HepG2 (cell line): Measurements from ENCODE around the gene C2orf81. TPM values are rescaled to one million over a fixed set of nuclear protein-coding genes. Genes with fewer than 3 reads are reported as not detected.

Experiments
- ARID2 ChIP-seq: sonication (generic); formaldehyde crosslinking; IDR thresholded peaks from 2 replicates; pipeline ENCODE4 v1.8.1; 2022; ENCODE audit warnings: mild to moderate bottlenecking, missing genetic modification reagents, borderline replicate concordance
- CEBPB ChIP-seq: IDR thresholded peaks from 2 replicates; pipeline ENCODE4 v1.6.1; 2011; ENCODE audit warnings: low read depth, low read length, improper control_type of control experiment, borderline replicate concordance
- ERF ChIP-seq: IDR thresholded peaks from 2 replicates; pipeline ENCODE4 v1.6.1; 2018; ENCODE audit warnings: missing biosample characterization, missing genetic modification reagents
- MAX ChIP-seq: IDR thresholded peaks from 2 replicates; pipeline ENCODE4 v1.6.1; 2012; ENCODE audit warnings: inconsistent platforms
- NFYC ChIP-seq: IDR thresholded peaks from 2 replicates; pipeline ENCODE4 v1.6.1; 2016; ENCODE audit warnings: missing genetic modification reagents, missing compliant biosample characterization
- PAF1 ChIP-seq: IDR thresholded peaks from 2 replicates; pipeline ENCODE4 v1.6.1; 2016; ENCODE audit warnings: missing genetic modification reagents, missing compliant biosample characterization
- POLR2A ChIP-seq, 2 experiments: IDR thresholded peaks; 2 replicates each; pipeline ENCODE4 v1.6.1; 2011; ENCODE audit warnings: low read depth in 2 of 2, low read length in 2 of 2, mild to moderate bottlenecking in 1 of 2, moderate library complexity in 1 of 2; ENCODE audit not compliant: insufficient read depth in 1 of 2
- POLR2G ChIP-seq: fragments of 200-400 bp; formaldehyde crosslinking; IDR thresholded peaks from 2 replicates; pipeline ENCODE4 v1.6.1; 2018; ENCODE audit warnings: mild to moderate bottlenecking, low read depth, low read length, moderate library complexity
- SMC3 ChIP-seq: IDR thresholded peaks from 2 replicates; pipeline ENCODE4 v1.6.1; 2011; ENCODE audit warnings: low read length, improper control_type of control experiment
- WIZ ChIP-seq: sonication (generic); formaldehyde crosslinking; IDR thresholded peaks from 2 replicates; pipeline ENCODE4 v1.5.1; 2020; ENCODE audit warnings: mild to moderate bottlenecking, missing genetic modification reagents
- ZBTB14 ChIP-seq: sonication (generic); formaldehyde crosslinking; IDR thresholded peaks from 2 replicates; pipeline ENCODE4 v1.4.0; 2020; ENCODE audit warnings: missing genetic modification reagents
- ZFP36 ChIP-seq: fragments of 150-350 bp; IDR thresholded peaks from 2 replicates; pipeline ENCODE4 v1.6.1; 2018; ENCODE audit warnings: borderline replicate concordance, low read length, low read depth; ENCODE audit not compliant: partially characterized antibody
- ZNF296 ChIP-seq: sonication (generic); formaldehyde crosslinking; conservative IDR thresholded peaks from 2 replicates; pipeline ENCODE4 v1.5.0; 2020; ENCODE audit warnings: mild to moderate bottlenecking, missing genetic modification reagents
- ZNF333 ChIP-seq: sonication (generic); formaldehyde crosslinking; IDR thresholded peaks from 2 replicates; pipeline ENCODE4 v1.4.0; 2020; ENCODE audit warnings: mild to moderate bottlenecking, missing genetic modification reagents, borderline replicate concordance
- ZNF629 ChIP-seq: sonication (generic); formaldehyde crosslinking; conservative IDR thresholded peaks from 2 replicates; pipeline ENCODE4 v1.5.0; 2020; ENCODE audit warnings: missing genetic modification reagents
- ZNF816 ChIP-seq: sonication (generic); formaldehyde crosslinking; IDR thresholded peaks from 2 replicates; pipeline ENCODE4 v1.8.0; 2022; ENCODE audit warnings: missing genetic modification reagents, mild to moderate bottlenecking, borderline replicate concordance
- polyA plus RNA-seq, 8 experiments: library from polyadenylated mRNA; depleted of rRNA in 3 of 8; stranded (reverse) in 7 of 8; unstranded in 1 of 8; fragments of >200 nt; fragmentation: Illumina TruSeq in 4 of 8; extraction: Trizol in 4 of 8; gene quantifications; 2 replicates each; pipeline versions ENCODE4 v1.2.1 to v1.2.3, GENCODE V29; 2011 to 2016; ENCODE audit warnings: low read depth in 4 of 8, missing spikeins in 1 of 8, mixed read lengths in 1 of 8; ENCODE audit not compliant: insufficient read depth in 1 of 8
- total RNA-seq, 5 experiments: library from RNA; depleted of rRNA; stranded (reverse); fragments of >200 nt; fragmentation: Illumina TruSeq; extraction: Trizol; gene quantifications; 2 replicates each; pipeline ENCODE4 v1.2.3, GENCODE V29; 2016; ENCODE audit warnings: low read depth in 1 of 5
- TF ChIP-seq, protein P1 (sequence below): sonication (generic); formaldehyde crosslinking; IDR thresholded peaks from one replicate; pipeline ENCODE4 v1.5.1; 2020; ENCODE audit warnings: mild to moderate bottlenecking, missing genetic modification reagents; ENCODE audit errors: not compliant biosample characterization
- TF ChIP-seq, protein P2 (sequence below): sonication (generic); formaldehyde crosslinking; IDR thresholded peaks from 2 replicates; pipeline ENCODE4 v1.4.0; 2020; ENCODE audit warnings: missing genetic modification reagents; ENCODE audit errors: not compliant biosample characterization

Gene C2orf81
- total and polyA plus RNA-seq, 2 of the 13 experiments (the other 11 are each of a cell fraction or from before 2014, with no cell fraction given), result 0.15 to 0.17 TPM

- TF ChIP-seq, protein P1, sequence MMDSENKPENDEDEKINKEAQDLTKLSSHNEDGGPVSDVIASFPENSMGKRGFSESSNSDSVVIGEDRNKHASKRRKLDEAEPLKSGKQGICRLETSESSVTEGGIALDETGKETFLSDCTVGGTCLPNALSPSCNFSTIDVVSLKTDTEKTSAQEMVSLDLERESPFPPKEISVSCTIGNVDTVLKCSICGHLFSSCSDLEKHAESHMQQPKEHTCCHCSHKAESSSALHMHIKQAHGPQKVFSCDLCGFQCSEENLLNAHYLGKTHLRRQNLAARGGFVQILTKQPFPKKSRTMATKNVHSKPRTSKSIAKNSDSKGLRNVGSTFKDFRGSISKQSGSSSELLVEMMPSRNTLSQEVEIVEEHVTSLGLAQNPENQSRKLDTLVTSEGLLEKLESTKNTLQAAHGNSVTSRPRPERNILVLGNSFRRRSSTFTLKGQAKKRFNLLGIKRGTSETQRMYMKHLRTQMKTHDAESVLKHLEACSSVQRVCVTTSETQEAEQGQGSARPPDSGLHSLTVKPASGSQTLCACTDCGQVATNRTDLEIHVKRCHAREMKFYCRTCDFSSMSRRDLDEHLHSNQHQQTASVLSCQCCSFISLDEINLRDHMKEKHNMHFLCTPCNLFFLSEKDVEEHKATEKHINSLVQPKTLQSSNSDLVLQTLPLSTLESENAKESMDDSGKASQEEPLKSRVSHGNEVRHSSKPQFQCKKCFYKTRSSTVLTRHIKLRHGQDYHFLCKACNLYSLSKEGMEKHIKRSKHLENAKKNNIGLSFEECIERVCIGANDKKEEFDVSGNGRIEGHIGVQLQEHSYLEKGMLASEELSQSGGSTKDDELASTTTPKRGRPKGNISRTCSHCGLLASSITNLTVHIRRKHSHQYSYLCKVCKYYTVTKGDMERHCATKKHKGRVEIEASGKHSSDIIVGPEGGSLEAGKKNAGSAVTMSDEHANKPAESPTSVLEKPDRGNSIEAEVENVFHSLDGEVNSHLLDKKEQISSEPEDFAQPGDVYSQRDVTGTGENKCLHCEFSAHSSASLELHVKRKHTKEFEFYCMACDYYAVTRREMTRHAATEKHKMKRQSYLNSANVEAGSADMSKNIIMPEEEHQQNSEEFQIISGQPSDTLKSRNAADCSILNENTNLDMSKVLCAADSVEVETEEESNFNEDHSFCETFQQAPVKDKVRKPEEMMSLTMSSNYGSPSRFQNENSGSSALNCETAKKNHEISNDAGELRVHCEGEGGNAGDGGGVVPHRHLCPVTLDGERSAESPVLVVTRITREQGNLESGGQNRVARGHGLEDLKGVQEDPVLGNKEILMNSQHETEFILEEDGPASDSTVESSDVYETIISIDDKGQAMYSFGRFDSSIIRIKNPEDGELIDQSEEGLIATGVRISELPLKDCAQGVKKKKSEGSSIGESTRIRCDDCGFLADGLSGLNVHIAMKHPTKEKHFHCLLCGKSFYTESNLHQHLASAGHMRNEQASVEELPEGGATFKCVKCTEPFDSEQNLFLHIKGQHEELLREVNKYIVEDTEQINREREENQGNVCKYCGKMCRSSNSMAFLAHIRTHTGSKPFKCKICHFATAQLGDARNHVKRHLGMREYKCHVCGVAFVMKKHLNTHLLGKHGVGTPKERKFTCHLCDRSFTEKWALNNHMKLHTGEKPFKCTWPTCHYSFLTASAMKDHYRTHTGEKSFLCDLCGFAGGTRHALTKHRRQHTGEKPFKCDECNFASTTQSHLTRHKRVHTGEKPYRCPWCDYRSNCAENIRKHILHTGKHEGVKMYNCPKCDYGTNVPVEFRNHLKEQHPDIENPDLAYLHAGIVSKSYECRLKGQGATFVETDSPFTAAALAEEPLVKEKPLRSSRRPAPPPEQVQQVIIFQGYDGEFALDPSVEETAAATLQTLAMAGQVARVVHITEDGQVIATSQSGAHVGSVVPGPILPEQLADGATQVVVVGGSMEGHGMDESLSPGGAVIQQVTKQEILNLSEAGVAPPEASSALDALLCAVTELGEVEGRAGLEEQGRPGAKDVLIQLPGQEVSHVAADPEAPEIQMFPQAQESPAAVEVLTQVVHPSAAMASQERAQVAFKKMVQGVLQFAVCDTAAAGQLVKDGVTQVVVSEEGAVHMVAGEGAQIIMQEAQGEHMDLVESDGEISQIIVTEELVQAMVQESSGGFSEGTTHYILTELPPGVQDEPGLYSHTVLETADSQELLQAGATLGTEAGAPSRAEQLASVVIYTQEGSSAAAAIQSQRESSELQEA, result no peak
- TF ChIP-seq ARID2 (CRISPR knock-in tag), result peak; percentile 25; the same call in 1 of the 2 replicates
- TF ChIP-seq POLR2A (IDR thresholded peaks at IDR 0.05; ENCODE audit: insufficient read depth in 1 of 2, low read depth in 2 of 2, low read length in 2 of 2), result peak in 1 of 2 experiments; percentile 43; a peak in 3 of 4 replicates
- TF ChIP-seq ZNF333 (CRISPR knock-in tag), result no peak
- TF ChIP-seq ZNF816 (CRISPR knock-in tag), result 0 out of 2 replicates have a peak, but pooled peaks have one; percentile 1
- no peak for TF ChIP-seq ZBTB14
- TF ChIP-seq MAX, result 0 out of 2 replicates have a peak, but pooled peaks have one; percentile 7
- TF ChIP-seq ZNF629 (CRISPR knock-in tag), result 0 out of 2 replicates have a peak, but pooled peaks have one; percentile 25
- 0 out of 2 replicates have a peak, but pooled peaks have one; percentile 10 for TF ChIP-seq NFYC (CRISPR knock-in tag)
- no peak for TF ChIP-seq ZFP36
- TF ChIP-seq WIZ (CRISPR knock-in tag), result no peak
- peak; percentile 16 for TF ChIP-seq POLR2G
- no peak for TF ChIP-seq ERF (CRISPR knock-in tag)
- TF ChIP-seq, protein P2, sequence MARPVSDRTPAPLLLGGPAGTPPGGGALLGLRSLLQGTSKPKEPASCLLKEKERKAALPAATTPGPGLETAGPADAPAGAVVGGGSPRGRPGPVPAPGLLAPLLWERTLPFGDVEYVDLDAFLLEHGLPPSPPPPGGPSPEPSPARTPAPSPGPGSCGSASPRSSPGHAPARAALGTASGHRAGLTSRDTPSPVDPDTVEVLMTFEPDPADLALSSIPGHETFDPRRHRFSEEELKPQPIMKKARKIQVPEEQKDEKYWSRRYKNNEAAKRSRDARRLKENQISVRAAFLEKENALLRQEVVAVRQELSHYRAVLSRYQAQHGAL (CRISPR knock-in tag), result no peak
- TF ChIP-seq PAF1 (CRISPR knock-in tag), result peak; percentile 47; the same call in 1 of the 2 replicates
- no peak for TF ChIP-seq SMC3
- TF ChIP-seq CEBPB, result no peak
- TF ChIP-seq ZNF296 (CRISPR knock-in tag), result no peak
Measured at GRCh38 chr2:74423231-74424095, 2.0 kb upstream of the C2orf81 start (continued).
